UCSD-AML1 (cell line): ENCODE data around the gene COX4I2.
"Not testable (repeated sequence)": the region's sequence is repeated elsewhere in the genome, so short reads cannot be mapped to it uniquely, and the experiment has no call there.

Source experiments
- DNase-seq: peaks from one replicate; lab custom pipeline; 2025; ENCODE audit not compliant: unreplicated experiment; lab: John Stamatoyannopoulos, UW

The COX4I2 gene

DNA sequence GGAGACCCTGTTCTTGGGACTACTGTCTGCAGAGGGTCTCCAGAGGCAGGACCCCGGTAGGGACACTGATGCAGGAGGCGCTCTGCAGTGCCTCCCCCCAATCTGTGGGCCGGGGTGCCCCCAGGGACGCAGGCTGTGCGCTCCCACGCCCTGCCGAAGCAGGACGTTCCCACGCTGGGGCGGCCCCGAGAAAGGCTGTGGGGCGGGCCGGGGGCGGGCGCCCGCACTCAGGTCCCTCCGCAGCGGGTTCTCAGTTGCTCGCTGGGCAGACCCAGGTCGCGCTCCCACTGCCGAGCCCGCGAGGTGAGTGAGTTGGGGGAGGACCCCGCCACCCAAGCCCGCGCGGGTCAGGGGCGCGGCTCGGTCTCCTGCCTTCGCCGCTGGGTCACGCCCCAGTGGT is at the start of gene COX4I2:
COX4I2 (plus strand) TSS at position 253 of the 400 bp plus-strand sequence. CDS start 1,106 bp downstream, outside the sequence.
- DNase-seq, result no peak

GRCh38 chr20:31590717-31591225 is 46.9 kb upstream of the COX4I2 start:
- DNase-seq, result no peak

DNA sequence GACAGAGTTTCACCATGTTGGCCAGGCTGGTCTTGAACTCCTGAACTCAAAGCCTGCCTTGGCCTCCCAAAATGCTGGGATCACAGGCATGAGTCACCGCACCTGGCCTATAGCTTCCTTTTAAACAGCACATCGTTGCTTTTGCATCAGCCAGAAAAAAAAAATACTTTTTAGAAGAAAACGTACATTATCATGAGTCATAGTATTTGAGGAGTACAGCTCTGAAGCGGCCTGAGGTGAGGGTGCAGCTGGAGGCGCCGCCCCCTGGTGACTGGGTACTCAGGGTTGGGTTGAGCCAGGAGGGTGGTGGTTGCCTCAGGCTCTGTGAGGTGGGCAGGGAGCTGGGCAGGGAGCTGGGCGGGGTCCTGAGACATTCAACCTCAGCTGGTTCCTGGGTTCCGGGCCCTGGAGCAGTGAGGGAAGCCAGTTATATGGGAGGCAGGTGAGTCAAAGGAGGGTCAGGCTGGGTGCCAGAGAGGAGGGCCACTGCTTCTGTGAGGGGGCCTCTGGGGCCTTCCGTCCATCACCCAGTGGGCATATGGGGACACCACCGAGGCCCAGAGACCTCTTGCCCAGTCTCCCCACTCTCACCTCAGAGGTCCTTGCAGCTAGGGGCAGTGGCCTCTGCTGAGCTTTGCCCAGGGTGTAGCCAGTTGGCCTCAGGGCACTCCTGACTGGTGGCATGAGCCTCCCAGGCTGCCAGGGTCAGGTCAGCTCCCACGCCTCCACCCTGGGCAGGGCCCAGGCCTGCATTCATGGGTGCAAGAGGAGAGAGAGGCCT is 44.3 kb upstream of the COX4I2 start:
- DNase-seq, result no peak

GRCh38 chr20:31594002-31594557 is 43.6 kb upstream of the COX4I2 start:
- no peak for DNase-seq

DNA sequence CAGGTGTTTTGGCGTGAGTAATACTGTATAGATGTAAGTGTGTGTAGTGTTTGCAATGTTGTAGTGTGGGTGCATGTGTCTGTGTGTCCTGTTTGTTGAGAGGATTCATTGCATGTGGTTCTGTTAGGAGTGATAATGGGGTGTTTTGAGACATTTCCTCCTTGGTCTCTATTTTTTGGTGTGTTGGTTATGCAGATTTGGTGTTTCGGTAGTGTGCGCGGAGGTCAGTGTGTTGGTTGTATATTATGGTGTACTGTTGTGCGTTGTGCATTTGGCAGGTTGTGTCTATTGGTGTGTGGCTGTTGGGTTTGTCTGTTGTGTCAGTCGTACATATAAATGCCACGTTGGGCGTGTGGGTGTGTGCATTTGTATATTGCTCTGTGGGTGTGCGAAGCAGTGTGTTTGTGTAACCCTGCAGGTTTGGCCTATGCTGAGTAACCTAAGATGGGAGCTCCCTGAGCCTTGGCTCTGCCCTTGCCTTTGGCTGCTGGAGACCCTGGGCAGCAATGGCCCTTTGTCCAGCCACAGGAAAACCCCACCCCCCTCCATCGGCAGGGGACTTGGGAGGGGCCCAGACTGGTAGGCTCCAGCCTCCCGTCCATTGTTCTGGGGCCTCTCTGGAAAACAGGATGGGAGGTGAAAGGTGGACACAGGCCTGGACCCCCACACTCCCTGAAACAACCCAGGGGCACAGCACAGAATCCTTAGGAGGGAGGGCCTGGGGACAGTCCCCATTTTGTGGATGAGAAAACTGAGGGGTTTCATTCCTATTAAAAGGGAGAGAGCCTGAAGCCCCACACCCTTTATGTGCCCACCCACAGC is 42.9 kb upstream of the COX4I2 start:
- no peak for DNase-seq

DNA sequence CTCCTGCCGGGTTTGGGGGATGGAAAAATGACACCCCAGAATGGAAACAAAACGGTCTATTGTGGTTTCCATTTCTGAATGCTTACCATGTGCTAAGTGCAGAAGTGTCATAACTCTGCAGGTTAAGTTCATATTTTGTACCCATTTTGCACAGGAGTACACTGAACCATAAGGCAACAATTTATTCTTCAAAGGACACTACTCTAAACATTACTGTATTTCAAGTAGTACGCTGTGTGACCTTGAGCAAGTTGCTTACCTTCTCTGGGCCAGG is 42.4 kb upstream of the COX4I2 start:
- DNase-seq, result no peak

- DNase-seq, result no peak
These were observed 41.9 kb upstream of the COX4I2 start for GRCh38 chr20:31595654-31596411.

DNA sequence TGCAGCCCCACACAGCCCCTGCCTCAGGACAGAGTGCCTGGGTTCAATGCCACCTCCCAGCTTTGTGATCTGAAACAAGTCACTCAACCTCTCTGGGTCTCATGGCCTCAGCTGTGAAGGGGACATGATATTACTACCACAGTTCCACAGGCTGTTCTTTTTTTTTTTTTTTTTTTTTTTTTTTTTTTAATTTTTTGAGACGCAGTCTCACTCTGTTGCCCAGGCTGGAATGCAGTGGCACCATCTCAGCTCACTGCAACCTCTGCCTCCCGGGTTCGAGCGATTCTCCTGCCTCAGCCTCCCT is 41.3 kb upstream of the COX4I2 start:
- DNase-seq, result not testable (repeated sequence)

- DNase-seq, result no peak
These were observed 40.8 kb upstream of the COX4I2 start for GRCh38 chr20:31596831-31597480.

GRCh38 chr20:31597481-31597855 is 40.2 kb upstream of the COX4I2 start:
- DNase-seq, result no peak

GRCh38 chr20:31602431-31602778 is 35.3 kb upstream of the COX4I2 start:
- no peak for DNase-seq

DNA sequence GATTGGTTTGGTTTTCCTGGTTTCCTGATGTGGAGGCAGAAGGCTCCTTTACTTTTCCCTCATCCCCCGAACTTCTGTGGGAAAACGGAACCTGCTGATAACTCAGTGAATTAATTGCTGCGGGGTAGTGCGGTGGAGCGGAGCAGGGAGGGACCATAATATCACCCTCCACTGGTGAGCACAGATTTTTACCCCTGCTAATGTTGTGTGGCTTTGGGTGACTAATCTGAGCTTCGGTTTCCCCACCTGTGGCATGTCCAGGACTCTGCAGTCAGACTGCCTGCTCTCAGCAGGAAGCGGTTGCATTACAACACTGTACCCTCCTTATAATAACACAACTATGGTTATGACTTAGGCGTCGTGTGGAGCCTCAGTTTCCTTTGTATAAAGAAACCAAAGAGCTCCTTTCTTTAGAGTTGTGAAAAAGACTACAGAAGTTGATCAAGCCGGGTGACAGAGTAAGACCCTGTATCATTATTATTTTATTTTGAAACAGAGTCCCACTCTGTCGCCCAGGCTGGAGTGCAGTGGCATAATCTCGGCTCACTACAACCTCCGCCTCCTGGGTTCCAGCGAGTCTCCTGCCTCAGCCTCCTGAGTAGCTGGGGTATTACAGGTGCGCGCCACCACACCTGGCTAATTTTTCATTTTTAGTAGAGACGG is 34.8 kb upstream of the COX4I2 start:
- DNase-seq, result no peak

DNA sequence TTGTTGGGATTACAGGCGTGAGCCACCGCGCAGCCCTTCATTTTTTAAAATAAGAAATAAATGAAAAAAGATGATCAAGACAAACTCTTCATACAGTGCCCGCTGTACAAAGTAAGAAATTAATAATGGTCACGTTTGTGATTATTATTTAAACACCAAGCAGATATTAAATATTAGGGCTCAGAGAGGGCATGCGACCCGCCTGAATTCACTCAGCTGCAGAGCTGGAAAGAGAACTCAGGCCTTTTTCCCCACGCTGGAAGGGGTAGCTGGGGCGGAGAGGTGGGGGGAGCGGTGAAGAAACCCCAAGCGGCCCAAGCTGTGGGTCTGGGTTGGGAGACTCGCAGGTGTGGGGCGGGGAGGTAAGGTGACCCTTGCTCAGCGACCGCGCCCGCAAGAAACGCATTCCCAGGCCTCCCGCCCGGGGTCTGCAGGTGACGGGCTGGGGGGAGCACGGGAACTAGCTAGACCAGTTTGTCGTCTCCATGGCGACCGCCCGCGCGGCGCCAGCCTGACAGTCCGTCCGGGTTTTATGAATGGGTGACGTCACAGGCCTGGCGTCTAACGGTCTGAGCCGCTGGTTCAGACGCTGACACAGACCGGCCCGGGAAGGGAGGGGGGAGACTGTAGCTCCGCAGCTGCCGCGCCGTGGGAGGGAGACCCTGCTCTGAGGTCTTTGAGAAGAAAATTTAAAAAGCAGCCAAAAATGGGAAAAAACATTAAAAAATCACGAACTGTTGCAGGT is 33.7 kb upstream of the COX4I2 start:
- DNase-seq, result peak; percentile 89

GRCh38 chr20:31604567-31605030 is 33.1 kb upstream of the COX4I2 start:
- no peak for DNase-seq

DNA sequence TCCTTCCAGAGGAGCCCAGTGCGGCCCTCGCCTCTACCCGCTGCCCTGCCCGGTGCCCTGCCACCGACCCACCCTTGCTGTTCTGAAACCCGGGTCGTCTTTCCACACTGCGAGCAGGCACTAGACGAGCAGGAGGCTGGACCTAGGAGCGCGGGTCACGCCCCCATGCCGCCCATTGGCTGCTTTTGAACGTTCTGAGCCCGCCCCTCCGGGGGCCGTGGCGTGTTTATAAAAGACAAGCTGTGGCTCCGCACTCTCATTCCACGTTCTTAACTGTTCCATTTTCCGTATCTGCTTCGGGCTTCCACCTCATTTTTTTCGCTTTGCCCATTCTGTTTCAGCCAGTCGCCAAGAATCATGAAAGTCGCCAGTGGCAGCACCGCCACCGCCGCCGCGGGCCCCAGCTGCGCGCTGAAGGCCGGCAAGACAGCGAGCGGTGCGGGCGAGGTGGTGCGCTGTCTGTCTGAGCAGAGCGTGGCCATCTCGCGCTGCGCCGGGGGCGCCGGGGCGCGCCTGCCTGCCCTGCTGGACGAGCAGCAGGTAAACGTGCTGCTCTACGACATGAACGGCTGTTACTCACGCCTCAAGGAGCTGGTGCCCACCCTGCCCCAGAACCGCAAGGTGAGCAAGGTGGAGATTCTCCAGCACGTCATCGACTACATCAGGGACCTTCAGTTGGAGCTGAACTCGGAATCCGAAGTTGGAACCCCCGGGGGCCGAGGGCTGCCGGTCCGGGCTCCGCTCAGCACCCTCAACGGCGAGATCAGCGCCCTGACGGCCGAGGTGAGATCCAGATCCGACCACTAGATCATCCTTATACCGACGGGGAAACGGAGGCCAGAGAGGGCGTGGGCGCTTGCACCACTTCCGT is 32.4 kb upstream of the COX4I2 start, which contains the start of gene ID1:
ID1 (plus strand) TSS at position 259 of the 871 bp plus-strand sequence; CDS start at position 358, 99 bp downstream.
- peak; percentile 96 for DNase-seq

DNA sequence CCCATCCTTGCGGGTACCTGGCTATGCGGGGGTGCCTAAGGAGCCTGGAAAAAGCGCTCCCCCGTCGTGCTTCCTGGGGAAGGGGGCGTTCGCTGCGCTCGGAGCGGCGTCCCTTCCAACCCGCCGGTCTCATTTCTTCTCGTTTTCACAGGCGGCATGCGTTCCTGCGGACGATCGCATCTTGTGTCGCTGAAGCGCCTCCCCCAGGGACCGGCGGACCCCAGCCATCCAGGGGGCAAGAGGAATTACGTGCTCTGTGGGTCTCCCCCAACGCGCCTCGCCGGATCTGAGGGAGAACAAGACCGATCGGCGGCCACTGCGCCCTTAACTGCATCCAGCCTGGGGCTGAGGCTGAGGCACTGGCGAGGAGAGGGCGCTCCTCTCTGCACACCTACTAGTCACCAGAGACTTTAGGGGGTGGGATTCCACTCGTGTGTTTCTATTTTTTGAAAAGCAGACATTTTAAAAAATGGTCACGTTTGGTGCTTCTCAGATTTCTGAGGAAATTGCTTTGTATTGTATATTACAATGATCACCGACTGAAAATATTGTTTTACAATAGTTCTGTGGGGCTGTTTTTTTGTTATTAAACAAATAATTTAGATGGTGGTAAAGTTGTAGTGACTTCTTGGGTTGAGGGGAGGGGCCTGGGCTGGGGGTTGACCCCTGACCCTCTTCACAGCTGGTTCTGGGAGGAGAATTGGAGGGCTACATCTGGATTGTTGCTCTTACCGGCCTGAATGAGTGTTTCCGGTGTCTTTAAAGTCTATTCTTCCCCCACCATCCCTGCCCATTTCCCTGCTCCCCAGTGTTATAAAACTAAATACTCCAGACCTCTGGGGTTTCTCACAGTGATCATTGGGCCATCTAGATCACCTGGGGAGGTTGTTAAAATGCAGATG is 31.6 kb upstream of the COX4I2 start:
- peak; percentile 60 for DNase-seq

DNA sequence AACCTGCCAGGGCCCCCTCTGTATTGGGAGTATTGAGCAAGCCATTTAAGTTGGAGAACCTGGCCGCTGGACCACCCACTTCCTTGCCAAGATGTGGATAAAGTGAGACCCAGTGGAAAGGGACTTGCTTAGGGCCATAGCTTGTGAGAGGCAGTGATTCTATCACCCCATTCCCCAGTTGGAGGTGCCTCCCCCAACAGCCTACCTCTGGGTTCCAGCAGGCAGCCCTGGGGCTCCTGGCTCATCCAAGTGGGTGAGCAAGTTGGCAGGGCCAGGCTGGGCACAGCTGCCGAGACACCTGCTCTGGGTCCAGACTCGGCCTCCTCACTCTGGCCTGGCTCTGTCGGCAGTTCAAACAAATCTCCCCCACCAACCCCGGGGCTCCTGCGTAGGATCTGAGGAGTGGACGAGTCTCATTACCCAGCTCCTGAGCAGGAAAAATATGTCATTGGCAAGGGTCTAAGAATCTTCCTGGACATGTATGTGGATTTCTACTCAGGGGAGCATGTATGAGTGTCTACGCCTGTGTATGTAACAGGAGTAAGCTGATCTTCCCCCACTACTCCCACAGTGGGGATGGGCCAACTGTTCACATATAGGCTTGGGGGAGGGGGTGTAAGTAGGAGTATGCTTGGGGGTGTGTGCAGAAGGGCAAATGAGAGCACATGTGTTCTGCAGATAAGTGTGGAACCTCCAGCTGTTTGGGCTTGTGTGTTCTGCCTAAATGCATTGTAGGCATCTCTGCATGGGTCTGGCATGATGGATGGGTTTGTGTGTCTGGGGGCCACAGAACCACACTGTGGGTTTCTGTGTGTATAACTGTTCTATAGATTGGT is 30.7 kb upstream of the COX4I2 start:
- peak; percentile 70 for DNase-seq
